HCT116 (cell line): Measurements from ENCODE around the gene CCDC8. TPM values are rescaled to one million over a fixed set of nuclear protein-coding genes. Genes with fewer than 3 reads are reported as not detected.

ENCODE experiments used
- ATAC-seq: fragments of 200-7000 bp; cut with Tn5 transposase; 2 replicates; pipeline ENCODE4 v1.9.1; 2020; ENCODE audit warnings: mild to moderate bottlenecking, moderate library complexity
- BruUV-seq: library from RNA; stranded (reverse); fragments of 400-500 nt; replicated peaks from 2 replicates; lab custom pipeline; 2021; lab: Mats Ljungman, UMichigan
- CTCF ChIA-PET: fragments of 300-600 bp; sonication (Branson Sonifier 250); formaldehyde crosslinking; loops from one replicate; lab custom pipeline; 2021; ENCODE audit warnings: antibody characterized with exemption; lab: Charles Lee
- POLR2A ChIA-PET: fragments of 300-600, 350-600 bp; sonication (Branson Sonifier 250); formaldehyde crosslinking; loops from one replicate; lab custom pipeline; 2021; ENCODE audit warnings: antibody characterized with exemption; lab: Charles Lee
- RAD21 ChIA-PET, 2 experiments: fragments of 300-600 bp; sonication (Branson Sonifier 250); formaldehyde crosslinking; loops; one replicate each; lab custom pipeline; 2023; ENCODE audit warnings: low total read pairs in 2 of 2; ENCODE audit not compliant: uncharacterized antibody in 2 of 2, unreplicated experiment in 2 of 2, low non-redundant PET in 1 of 2; lab: Charles Lee
- DNase-seq: peaks from one replicate; pipeline ENCODE4 v3.0.0-alpha.2; 2010; ENCODE audit warnings: low read depth, low spot score
- H2AFZ ChIP-seq: fragments of 200-600 bp; shearing (Covaris generic), sonication (generic); 2 replicates; pipeline ENCODE4 v1.6.1; 2017; ENCODE audit warnings: low read depth, mixed run types, mixed read lengths, antibody characterized with exemption, low read length; ENCODE audit not compliant: poor library complexity, severe bottlenecking
- H3K27ac ChIP-seq: 2 replicates; pipeline ENCODE4 v1.5.1; 2012; ENCODE audit warnings: low read depth, low read length
- H3K27me3 ChIP-seq: fragments of 200-600 bp; sonication (generic); 2 replicates; pipeline ENCODE4 v1.6.1; 2016; ENCODE audit warnings: mixed run types, low read length, mixed read lengths; ENCODE audit not compliant: insufficient read depth
- H3K36me3 ChIP-seq, 2 experiments: fragments of 200-500 bp in 1 of 2; fragments of 200-600 bp in 1 of 2; sonication (Bioruptor generic) in 1 of 2; sonication (generic) in 1 of 2; 2 replicates each; pipeline versions ENCODE4 v1.5.1 to v1.6.1; 2014 to 2016; ENCODE audit warnings: low read length in 2 of 2, inconsistent platforms in 1 of 2, mixed read lengths in 1 of 2, mixed run types in 1 of 2; ENCODE audit not compliant: insufficient read depth in 2 of 2, control insufficient read depth in 1 of 2
- H3K4me1 ChIP-seq, 2 experiments: fragments of 200-600 bp in 1 of 2; sonication (generic) in 1 of 2; 2 replicates each; pipeline versions ENCODE4 v1.5.1 to v1.6.1; 2012 to 2017; ENCODE audit warnings: low read length in 2 of 2, inconsistent platforms in 1 of 2, mild to moderate bottlenecking in 1 of 2, mixed read lengths in 1 of 2, mixed run types in 1 of 2, moderate library complexity in 1 of 2; ENCODE audit not compliant: insufficient read depth in 2 of 2, control insufficient read depth in 1 of 2
- H3K4me2 ChIP-seq: fragments of 200-600 bp; sonication (generic); 2 replicates; pipeline ENCODE4 v1.6.1; 2017; ENCODE audit warnings: mixed run types, low read length, mixed read lengths
- H3K4me3 ChIP-seq, 2 experiments: fragments of 200-600 bp in 1 of 2; sonication (generic) in 1 of 2; replicated peaks in 1 of 2; 2 replicates each; pipeline ENCODE4 v1.5.1; 2011 to 2016; ENCODE audit warnings: low read length in 2 of 2, control low read depth in 1 of 2, low read depth in 1 of 2, mild to moderate bottlenecking in 1 of 2, mixed read lengths in 1 of 2, mixed run types in 1 of 2
- H3K79me2 ChIP-seq: fragments of 200-600 bp; sonication (generic); 2 replicates; pipeline ENCODE4 v1.6.1; 2017; ENCODE audit warnings: mild to moderate bottlenecking, mixed run types, low read length, moderate library complexity, mixed read lengths; ENCODE audit not compliant: insufficient read depth
- H3K9ac ChIP-seq: fragments of 200-600 bp; sonication (generic); 2 replicates; pipeline ENCODE4 v1.6.1; 2016; ENCODE audit warnings: low read length, mixed read lengths
- H3K9me2 ChIP-seq: fragments of 200-600 bp; sonication (generic), shearing (Covaris generic); 2 replicates; pipeline ENCODE4 v1.6.1; 2017; ENCODE audit warnings: mixed run types, mild to moderate bottlenecking, moderate library complexity; ENCODE audit not compliant: insufficient read depth
- H3K9me3 ChIP-seq, 2 experiments: fragments of 200-500 bp in 1 of 2; fragments of 200-600 bp in 1 of 2; sonication (Bioruptor generic) in 1 of 2; sonication (generic) in 1 of 2; 2 replicates each; pipeline ENCODE4 v1.6.1; 2014 to 2017; ENCODE audit warnings: low read length in 2 of 2, mixed read lengths in 2 of 2, inconsistent platforms in 1 of 2, low read depth in 1 of 2, mild to moderate bottlenecking in 1 of 2, mixed run types in 1 of 2, moderate library complexity in 1 of 2; ENCODE audit not compliant: control insufficient read depth in 1 of 2, insufficient read depth in 1 of 2
- H4K20me1 ChIP-seq: fragments of 200-600 bp; sonication (generic), shearing (Covaris generic); 2 replicates; pipeline ENCODE4 v1.6.1; 2017; ENCODE audit warnings: mixed run types, mild to moderate bottlenecking, moderate library complexity; ENCODE audit not compliant: insufficient read depth
- CBX3 ChIP-seq: IDR thresholded peaks from 2 replicates; pipeline ENCODE4 v1.6.1; 2012; ENCODE audit warnings: low read depth
- CEBPB ChIP-seq: IDR thresholded peaks from 2 replicates; pipeline ENCODE4 v1.6.1; 2012; ENCODE audit warnings: low read depth
- EGR1 ChIP-seq: IDR thresholded peaks from 2 replicates; pipeline ENCODE4 v1.6.1; 2012; ENCODE audit warnings: low read depth
- EZH2 ChIP-seq: fragments of 200-600 bp; sonication (generic); IDR thresholded peaks from 2 replicates; pipeline ENCODE4 v1.6.1; 2017; ENCODE audit warnings: antibody characterized with exemption, mixed run types
- FOSL1 ChIP-seq: IDR thresholded peaks from 2 replicates; pipeline ENCODE4 v1.6.1; 2012; ENCODE audit warnings: low read depth
- POLR2A ChIP-seq: IDR thresholded peaks from 2 replicates; pipeline ENCODE4 v1.7.0; 2011; ENCODE audit warnings: borderline replicate concordance; ENCODE audit not compliant: insufficient read depth, insufficient read length; ENCODE audit errors: extremely low read depth
- POLR2AphosphoS5 ChIP-seq: IDR thresholded peaks from 2 replicates; pipeline ENCODE4 v1.6.1; 2011; ENCODE audit warnings: mild to moderate bottlenecking, low read depth, low read length, moderate library complexity
- SIN3A ChIP-seq: IDR thresholded peaks from 2 replicates; pipeline ENCODE4 v1.6.1; 2012; ENCODE audit warnings: low read depth
- SP1 ChIP-seq: IDR thresholded peaks from 2 replicates; pipeline ENCODE4 v1.6.1; 2012; ENCODE audit warnings: low read depth
- TCF7L2 ChIP-seq: IDR thresholded peaks from 2 replicates; pipeline ENCODE4 v1.7.0; 2011; ENCODE audit warnings: borderline replicate concordance, inconsistent platforms; ENCODE audit not compliant: insufficient read depth, insufficient read length; ENCODE audit errors: extremely low read depth
- intact Hi-C: fragments of 100-400 bp; cut with micrococcal nuclease; formaldehyde crosslinking; loops from 2 replicates; pipeline ENCODE4 v1.10.0; 2022
- total RNA-seq: library from RNA; stranded (reverse); gene quantifications from one replicate; pipeline ENCODE4 v1.2.1, GENCODE V29; 2021; ENCODE audit not compliant: unreplicated experiment
- TF ChIP-seq, protein P1 (sequence below): IDR thresholded peaks from 2 replicates; pipeline ENCODE4 v1.6.1; 2012

Gene CCDC8
- total RNA-seq, 1 experiment from 2014 or later = 0.10 TPM

DNA sequence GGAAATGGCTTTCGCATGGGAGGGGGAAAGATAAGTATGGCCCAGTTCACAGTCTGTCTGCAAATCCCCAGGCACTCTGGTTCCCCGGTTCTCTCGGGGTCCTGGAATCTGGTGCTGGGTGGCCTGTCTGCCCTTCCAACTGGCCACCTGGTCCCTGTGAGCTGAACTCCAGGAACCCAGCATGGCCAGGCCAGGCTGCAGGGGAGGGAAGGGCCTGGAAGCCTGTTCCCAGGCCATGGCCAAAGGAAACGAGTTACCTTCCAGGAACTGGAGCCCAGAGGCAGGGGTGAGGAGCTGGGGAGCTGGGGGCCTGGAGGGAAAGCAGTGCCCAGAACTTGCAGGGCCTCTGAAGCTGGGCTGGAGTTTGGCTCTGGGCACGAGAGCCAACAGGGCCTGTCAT, 34.5 kb upstream of the CCDC8 start:
- no peaks in the 10 kb centered on the region for H3K36me3 ChIP-seq
- H3K9ac ChIP-seq = no peak overlapping the region
- no peaks in the 10 kb centered on the region for H3K9me2 ChIP-seq
- no peak for TF ChIP-seq CEBPB
- TF ChIP-seq, protein P1, sequence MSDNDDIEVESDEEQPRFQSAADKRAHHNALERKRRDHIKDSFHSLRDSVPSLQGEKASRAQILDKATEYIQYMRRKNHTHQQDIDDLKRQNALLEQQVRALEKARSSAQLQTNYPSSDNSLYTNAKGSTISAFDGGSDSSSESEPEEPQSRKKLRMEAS = no peak
- TF ChIP-seq CBX3 = no peak
- TF ChIP-seq EZH2 = no peak
- no peak for TF ChIP-seq EGR1
- no peak for TF ChIP-seq FOSL1
- TF ChIP-seq SP1 = no peak
- no peak for TF ChIP-seq POLR2AphosphoS5
- TF ChIP-seq TCF7L2 = no peak
- no peak overlapping the region for H3K27ac ChIP-seq
- H3K9me3 ChIP-seq = no peaks in the 10 kb centered on the region
- no peaks in the 10 kb centered on the region for H3K79me2 ChIP-seq
- no peaks in the 10 kb centered on the region for H4K20me1 ChIP-seq
- DNase-seq (no peak), ATAC-seq (no peak)
- no peak overlapping the region for H3K4me3 ChIP-seq
- POLR2A ChIA-PET = no interaction called here
- H3K4me2 ChIP-seq = no peak overlapping the region
- CTCF ChIA-PET = no interaction called here
- H2AFZ ChIP-seq = no peak overlapping the region
- H3K4me1 ChIP-seq = peaks cover 3 to 5% of the 10 kb centered on the region in 2 experiments; a peak in 3 of 4 replicates
- intact Hi-C loops = no loop called here
- H3K27me3 ChIP-seq = no peaks in the 10 kb centered on the region
- RAD21 ChIA-PET = no interaction called here
- no TSS peak for BruUV-seq

- TF ChIP-seq SIN3A (no peak), POLR2A (no peak)
- no peak for ATAC-seq
- H3K4me2 ChIP-seq = no peak overlapping the region
- RAD21 ChIA-PET = no interaction called here
- H3K4me3 ChIP-seq = no peak overlapping the region
- intact Hi-C loops = no loop called here
- peaks cover 3 to 6% of the 10 kb centered on the region in 2 experiments; a peak in 3 of 4 replicates for H3K4me1 ChIP-seq
- no peaks in the 10 kb centered on the region for H3K9me2 ChIP-seq
- H4K20me1 ChIP-seq = no peaks in the 10 kb centered on the region
- no peak overlapping the region for H2AFZ ChIP-seq
- H3K27ac ChIP-seq = no peak overlapping the region
- CTCF ChIA-PET = no interaction called here
- no peaks in the 10 kb centered on the region for H3K27me3 ChIP-seq
- H3K9me3 ChIP-seq = no peaks in the 10 kb centered on the region
- H3K36me3 ChIP-seq = no peaks in the 10 kb centered on the region
- BruUV-seq = no TSS peak
- DNase-seq = no peak
- POLR2A ChIA-PET = no interaction called here
- no peaks in the 10 kb centered on the region for H3K79me2 ChIP-seq
- no peak overlapping the region for H3K9ac ChIP-seq
Observed at GRCh38 chr19:46447006-46447405, 33.6 kb upstream of the CCDC8 start.
